Right renal cortex interstitium (tissue), 3 donors: ENCODE measurements around the gene RSBN1. TPM values are rescaled to one million over a fixed set of nuclear protein-coding genes. Genes with fewer than 3 reads are reported as not detected.

Experiments used
- DNase-seq, 3 donors: peaks; one replicate each; pipeline ENCODE4 v3.0.0-alpha.2; 2013; ENCODE audit warnings: low read depth in 3 of 3, low spot score in 2 of 3
- polyA plus RNA-seq, 3 donors: library from polyadenylated mRNA; unstranded; fragments of 120-200 nt; gene quantifications; one replicate each; pipeline ENCODE4 v1.2.1, GENCODE V29; 2013; ENCODE audit not compliant: insufficient read length in 3 of 3

The RSBN1 gene
- polyA plus RNA-seq, 3 donors = 26.1 to 33.7 (median 28.8) TPM

- DNase-seq = no peak
Observed at GRCh38 chr1:113813218-113813617, 942 bp upstream of the RSBN1 start.

GRCh38 chr1:113812661-113813135, 422 bp upstream of the RSBN1 start:
- peak in 2 of 3 donors; percentile 6 to 19 for DNase-seq

GRCh38 chr1:113811156-113811887, 954 bp downstream of the RSBN1 start:
- peak; percentile 26 to 27 (median 27) for DNase-seq

GRCh38 chr1:113809670-113810602, 2.3 kb downstream of the RSBN1 start:
- DNase-seq = no peak

- no peak for DNase-seq
Observed at GRCh38 chr1:113808450-113809195, 3.7 kb downstream of the RSBN1 start.

GRCh38 chr1:113805639-113806038, 6.6 kb downstream of the RSBN1 start:
- DNase-seq = no peak

GRCh38 chr1:113805256-113805531, 7.1 kb downstream of the RSBN1 start:
- no peak for DNase-seq

- no peak for DNase-seq
Observed at GRCh38 chr1:113804421-113805255, 7.6 kb downstream of the RSBN1 start.

- no peak for DNase-seq
Observed at GRCh38 chr1:113802367-113803007, 9.8 kb downstream of the RSBN1 start.

- no peak for DNase-seq
Observed at GRCh38 chr1:113800487-113800886, 11.8 kb downstream of the RSBN1 start.

GRCh38 chr1:113797472-113797871, 14.8 kb downstream of the RSBN1 start:
- no peak for DNase-seq

GRCh38 chr1:113793878-113794834, 18.1 kb downstream of the RSBN1 start:
- peak in 1 of 3 donors; percentile 8 for DNase-seq

GRCh38 chr1:113792986-113793385, 19.3 kb downstream of the RSBN1 start:
- no peak for DNase-seq

- no peak for DNase-seq
Observed at GRCh38 chr1:113792471-113792870, 19.8 kb downstream of the RSBN1 start.

- DNase-seq = no peak
Observed at GRCh38 chr1:113788802-113789201, 23.5 kb downstream of the RSBN1 start.

GRCh38 chr1:113787663-113788062, 24.6 kb downstream of the RSBN1 start:
- no peak for DNase-seq

GRCh38 chr1:113786069-113786468, 26.2 kb downstream of the RSBN1 start:
- DNase-seq = no peak

- DNase-seq = no peak
Observed at GRCh38 chr1:113784104-113784779, 28.0 kb downstream of the RSBN1 start.
